Measurements from ENCODE around the gene AIRE. TPM values are rescaled to one million over a fixed set of nuclear protein-coding genes. Genes with fewer than 3 reads are reported as not detected.

Gene AIRE
- total and polyA plus RNA-seq, 2 of the 13 experiments (the other 11 are each of a cell fraction or from before 2014, with no cell fraction given): not detected

DNA sequence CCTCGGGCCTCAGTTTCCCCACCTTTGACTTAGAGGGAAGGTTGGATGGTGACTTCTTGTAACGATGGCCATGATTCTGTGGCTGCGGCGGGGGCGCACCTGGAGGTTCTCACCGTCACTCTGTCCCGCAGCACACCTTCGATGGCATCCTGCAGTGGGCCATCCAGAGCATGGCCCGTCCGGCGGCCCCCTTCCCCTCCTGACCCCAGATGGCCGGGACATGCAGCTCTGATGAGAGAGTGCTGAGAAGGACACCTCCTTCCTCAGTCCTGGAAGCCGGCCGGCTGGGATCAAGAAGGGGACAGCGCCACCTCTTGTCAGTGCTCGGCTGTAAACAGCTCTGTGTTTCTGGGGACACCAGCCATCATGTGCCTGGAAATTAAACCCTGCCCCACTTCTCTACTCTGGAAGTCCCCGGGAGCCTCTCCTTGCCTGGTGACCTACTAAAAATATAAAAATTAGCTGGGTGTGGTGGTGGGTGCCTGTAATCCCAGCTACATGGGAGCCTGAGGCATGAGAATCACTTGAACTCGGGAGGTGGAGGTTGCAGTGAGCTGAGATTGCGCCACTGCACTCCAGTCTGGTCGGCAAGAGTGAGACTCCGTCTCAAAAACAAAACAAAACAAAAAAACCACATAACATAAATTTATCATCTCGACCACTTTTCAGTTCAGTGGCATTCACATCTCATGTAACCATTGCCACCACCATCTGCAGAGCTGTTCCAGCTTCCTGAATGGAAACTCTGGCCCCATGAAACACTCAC lies 12.0 kb downstream of the AIRE start (continued):
- TF ChIP-seq, protein P1, sequence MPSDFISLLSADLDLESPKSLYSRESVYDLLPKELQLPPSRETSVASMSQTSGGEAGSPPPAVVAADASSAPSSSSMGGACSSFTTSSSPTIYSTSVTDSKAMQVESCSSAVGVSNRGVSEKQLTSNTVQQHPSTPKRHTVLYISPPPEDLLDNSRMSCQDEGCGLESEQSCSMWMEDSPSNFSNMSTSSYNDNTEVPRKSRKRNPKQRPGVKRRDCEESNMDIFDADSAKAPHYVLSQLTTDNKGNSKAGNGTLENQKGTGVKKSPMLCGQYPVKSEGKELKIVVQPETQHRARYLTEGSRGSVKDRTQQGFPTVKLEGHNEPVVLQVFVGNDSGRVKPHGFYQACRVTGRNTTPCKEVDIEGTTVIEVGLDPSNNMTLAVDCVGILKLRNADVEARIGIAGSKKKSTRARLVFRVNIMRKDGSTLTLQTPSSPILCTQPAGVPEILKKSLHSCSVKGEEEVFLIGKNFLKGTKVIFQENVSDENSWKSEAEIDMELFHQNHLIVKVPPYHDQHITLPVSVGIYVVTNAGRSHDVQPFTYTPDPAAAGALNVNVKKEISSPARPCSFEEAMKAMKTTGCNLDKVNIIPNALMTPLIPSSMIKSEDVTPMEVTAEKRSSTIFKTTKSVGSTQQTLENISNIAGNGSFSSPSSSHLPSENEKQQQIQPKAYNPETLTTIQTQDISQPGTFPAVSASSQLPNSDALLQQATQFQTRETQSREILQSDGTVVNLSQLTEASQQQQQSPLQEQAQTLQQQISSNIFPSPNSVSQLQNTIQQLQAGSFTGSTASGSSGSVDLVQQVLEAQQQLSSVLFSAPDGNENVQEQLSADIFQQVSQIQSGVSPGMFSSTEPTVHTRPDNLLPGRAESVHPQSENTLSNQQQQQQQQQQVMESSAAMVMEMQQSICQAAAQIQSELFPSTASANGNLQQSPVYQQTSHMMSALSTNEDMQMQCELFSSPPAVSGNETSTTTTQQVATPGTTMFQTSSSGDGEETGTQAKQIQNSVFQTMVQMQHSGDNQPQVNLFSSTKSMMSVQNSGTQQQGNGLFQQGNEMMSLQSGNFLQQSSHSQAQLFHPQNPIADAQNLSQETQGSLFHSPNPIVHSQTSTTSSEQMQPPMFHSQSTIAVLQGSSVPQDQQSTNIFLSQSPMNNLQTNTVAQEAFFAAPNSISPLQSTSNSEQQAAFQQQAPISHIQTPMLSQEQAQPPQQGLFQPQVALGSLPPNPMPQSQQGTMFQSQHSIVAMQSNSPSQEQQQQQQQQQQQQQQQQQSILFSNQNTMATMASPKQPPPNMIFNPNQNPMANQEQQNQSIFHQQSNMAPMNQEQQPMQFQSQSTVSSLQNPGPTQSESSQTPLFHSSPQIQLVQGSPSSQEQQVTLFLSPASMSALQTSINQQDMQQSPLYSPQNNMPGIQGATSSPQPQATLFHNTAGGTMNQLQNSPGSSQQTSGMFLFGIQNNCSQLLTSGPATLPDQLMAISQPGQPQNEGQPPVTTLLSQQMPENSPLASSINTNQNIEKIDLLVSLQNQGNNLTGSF (CRISPR knock-in tag; IDR thresholded peaks at IDR 0.05): no peak; the same call in 1 of the 2 replicates
- no peak for TF ChIP-seq FOXM1 (CRISPR knock-in tag; IDR thresholded peaks at IDR 0.05)
- 0 out of 2 replicates have a peak, but pooled peaks have one; percentile 17 for TF ChIP-seq NRL (CRISPR knock-in tag; IDR thresholded peaks at IDR 0.05; ENCODE audit: borderline replicate concordance)
- no peak for TF ChIP-seq ZNF331 (CRISPR knock-in tag; IDR thresholded peaks at IDR 0.05)
- TF ChIP-seq ZNF839 (CRISPR knock-in tag; IDR thresholded peaks at IDR 0.05; ENCODE audit: borderline replicate concordance): no peak
- TF ChIP-seq, protein P2, sequence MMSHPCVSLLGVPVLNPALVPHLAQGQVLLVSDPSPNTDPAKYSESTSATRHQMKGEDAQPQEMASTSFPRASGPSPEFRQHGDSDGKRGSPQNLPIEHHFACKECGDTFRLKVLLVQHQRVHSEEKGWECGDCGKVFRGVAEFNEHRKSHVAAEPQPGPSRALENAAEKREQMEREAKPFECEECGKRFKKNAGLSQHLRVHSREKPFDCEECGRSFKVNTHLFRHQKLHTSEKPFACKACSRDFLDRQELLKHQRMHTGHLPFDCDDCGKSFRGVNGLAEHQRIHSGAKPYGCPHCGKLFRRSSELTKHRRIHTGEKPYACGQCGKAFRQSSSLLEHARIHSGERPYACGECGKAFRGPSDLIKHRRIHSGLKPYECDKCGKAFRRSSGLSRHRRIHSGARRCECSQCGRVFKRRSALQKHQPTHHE (CRISPR knock-in tag; IDR thresholded peaks at IDR 0.05; ENCODE audit: borderline replicate concordance): no peak
- no peak for TF ChIP-seq ZNF292 (CRISPR knock-in tag; IDR thresholded peaks at IDR 0.05; ENCODE audit: borderline replicate concordance, low read depth)
- TF ChIP-seq ZNF777 (CRISPR knock-in tag; IDR thresholded peaks at IDR 0.05): 0 out of 2 replicates have a peak, but pooled peaks have one; percentile 21
- TF ChIP-seq ATRX (CRISPR knock-in tag; IDR thresholded peaks at IDR 0.05; ENCODE audit: borderline replicate concordance): no peak
- no peak for TF ChIP-seq KLF12 (CRISPR knock-in tag; IDR thresholded peaks at IDR 0.05; ENCODE audit: borderline replicate concordance)
- no peak for TF ChIP-seq ZNF879 (CRISPR knock-in tag; IDR thresholded peaks at IDR 0.05)
- TF ChIP-seq, protein P3, sequence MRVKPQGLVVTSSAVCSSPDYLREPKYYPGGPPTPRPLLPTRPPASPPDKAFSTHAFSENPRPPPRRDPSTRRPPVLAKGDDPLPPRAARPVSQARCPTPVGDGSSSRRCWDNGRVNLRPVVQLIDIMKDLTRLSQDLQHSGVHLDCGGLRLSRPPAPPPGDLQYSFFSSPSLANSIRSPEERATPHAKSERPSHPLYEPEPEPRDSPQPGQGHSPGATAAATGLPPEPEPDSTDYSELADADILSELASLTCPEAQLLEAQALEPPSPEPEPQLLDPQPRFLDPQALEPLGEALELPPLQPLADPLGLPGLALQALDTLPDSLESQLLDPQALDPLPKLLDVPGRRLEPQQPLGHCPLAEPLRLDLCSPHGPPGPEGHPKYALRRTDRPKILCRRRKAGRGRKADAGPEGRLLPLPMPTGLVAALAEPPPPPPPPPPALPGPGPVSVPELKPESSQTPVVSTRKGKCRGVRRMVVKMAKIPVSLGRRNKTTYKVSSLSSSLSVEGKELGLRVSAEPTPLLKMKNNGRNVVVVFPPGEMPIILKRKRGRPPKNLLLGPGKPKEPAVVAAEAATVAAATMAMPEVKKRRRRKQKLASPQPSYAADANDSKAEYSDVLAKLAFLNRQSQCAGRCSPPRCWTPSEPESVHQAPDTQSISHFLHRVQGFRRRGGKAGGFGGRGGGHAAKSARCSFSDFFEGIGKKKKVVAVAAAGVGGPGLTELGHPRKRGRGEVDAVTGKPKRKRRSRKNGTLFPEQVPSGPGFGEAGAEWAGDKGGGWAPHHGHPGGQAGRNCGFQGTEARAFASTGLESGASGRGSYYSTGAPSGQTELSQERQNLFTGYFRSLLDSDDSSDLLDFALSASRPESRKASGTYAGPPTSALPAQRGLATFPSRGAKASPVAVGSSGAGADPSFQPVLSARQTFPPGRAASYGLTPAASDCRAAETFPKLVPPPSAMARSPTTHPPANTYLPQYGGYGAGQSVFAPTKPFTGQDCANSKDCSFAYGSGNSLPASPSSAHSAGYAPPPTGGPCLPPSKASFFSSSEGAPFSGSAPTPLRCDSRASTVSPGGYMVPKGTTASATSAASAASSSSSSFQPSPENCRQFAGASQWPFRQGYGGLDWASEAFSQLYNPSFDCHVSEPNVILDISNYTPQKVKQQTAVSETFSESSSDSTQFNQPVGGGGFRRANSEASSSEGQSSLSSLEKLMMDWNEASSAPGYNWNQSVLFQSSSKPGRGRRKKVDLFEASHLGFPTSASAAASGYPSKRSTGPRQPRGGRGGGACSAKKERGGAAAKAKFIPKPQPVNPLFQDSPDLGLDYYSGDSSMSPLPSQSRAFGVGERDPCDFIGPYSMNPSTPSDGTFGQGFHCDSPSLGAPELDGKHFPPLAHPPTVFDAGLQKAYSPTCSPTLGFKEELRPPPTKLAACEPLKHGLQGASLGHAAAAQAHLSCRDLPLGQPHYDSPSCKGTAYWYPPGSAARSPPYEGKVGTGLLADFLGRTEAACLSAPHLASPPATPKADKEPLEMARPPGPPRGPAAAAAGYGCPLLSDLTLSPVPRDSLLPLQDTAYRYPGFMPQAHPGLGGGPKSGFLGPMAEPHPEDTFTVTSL (CRISPR knock-in tag; IDR thresholded peaks at IDR 0.05; ENCODE audit: borderline replicate concordance): no peak
- no peak for TF ChIP-seq HOXA7 (CRISPR knock-in tag; IDR thresholded peaks at IDR 0.05)
- TF ChIP-seq ZBTB8A (CRISPR knock-in tag; IDR thresholded peaks at IDR 0.05; ENCODE audit: borderline replicate concordance, low read depth): no peak
- TF ChIP-seq SP4 (CRISPR knock-in tag; IDR thresholded peaks at IDR 0.05): no peak
- TF ChIP-seq, protein P4, sequence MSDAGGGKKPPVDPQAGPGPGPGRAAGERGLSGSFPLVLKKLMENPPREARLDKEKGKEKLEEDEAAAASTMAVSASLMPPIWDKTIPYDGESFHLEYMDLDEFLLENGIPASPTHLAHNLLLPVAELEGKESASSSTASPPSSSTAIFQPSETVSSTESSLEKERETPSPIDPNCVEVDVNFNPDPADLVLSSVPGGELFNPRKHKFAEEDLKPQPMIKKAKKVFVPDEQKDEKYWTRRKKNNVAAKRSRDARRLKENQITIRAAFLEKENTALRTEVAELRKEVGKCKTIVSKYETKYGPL (CRISPR knock-in tag; IDR thresholded peaks at IDR 0.05): no peak

Measured in HepG2 (cell line).